GM18868 (cell line): Measurements from ENCODE around the gene DEGS1.
"Not testable (repeated sequence)": the region's sequence is repeated elsewhere in the genome, so short reads cannot be mapped to it uniquely, and the experiment has no call there.

Experiments used
- ATAC-seq: cut with Tn5 transposase; IDR thresholded peaks from one replicate; pipeline ENCODE4 v1.9.1; 2021; ENCODE audit warnings: mild to moderate bottlenecking, moderate library complexity; ENCODE audit not compliant: unreplicated experiment

Gene DEGS1

GRCh38 chr1:224180783-224181452 is 2.1 kb upstream of the DEGS1 start:
- no peak for ATAC-seq

DNA sequence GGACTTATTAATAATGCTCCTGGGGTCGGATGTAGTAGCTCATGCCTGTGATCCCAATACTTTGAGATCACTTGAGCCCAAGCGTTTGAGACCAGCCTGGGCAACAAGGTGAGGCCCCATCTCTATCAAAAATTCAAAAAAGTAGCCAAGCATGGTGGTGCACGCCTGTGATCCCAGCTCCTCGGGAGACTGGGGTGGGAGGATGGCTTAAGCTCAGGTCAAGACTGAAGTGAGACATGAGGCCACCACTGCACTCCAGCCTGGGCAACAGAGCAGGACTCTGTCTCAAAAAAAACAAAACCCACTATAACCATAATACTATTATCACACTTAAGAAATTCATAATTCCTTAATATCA is 1.6 kb upstream of the DEGS1 start:
- no peak for ATAC-seq

GRCh38 chr1:224182057-224182865 is 779 bp upstream of the DEGS1 start:
- peak; percentile 53 for ATAC-seq

DNA sequence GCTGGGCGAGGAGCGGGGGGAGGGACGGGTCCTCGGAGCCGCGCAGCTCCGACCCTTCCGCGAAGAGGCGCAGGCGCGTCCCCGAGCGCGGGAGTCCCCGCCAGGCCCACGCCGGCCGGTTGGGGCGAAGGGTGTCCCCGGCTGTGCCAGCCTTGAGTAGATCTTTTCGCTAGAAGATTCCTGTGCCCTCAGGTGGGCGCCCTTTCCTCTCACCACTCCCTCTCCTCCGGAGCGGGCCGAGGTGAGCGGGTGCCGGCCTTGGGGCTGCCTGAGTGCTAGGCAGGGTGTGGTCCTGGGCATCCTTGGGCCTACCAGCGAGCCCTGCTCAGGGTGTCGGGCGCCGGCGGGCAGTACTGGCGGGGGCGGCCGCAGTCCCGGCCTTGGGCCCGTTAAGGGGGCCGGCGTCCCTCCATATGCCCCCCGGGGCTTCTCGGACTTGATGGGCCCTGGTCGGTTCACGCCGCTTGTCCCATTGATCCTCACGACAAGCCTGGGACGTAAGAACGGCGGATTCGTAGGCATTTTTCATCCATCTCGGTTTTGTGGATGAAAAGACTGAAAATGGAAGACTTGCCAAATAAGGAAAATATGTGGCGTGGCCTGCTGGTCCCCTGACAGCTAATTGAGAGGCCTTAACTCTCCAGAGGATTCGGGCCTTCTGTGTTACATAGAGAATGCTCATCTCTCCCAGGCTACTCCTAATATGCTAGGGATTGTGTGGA is 712 bp downstream of the DEGS1 start:
- ATAC-seq, result peak; percentile 44

- no peak for ATAC-seq
These were observed 2.2 kb downstream of the DEGS1 start for GRCh38 chr1:224185208-224185607.

- no peak for ATAC-seq
These were observed 5.2 kb downstream of the DEGS1 start for GRCh38 chr1:224188286-224188685.

DNA sequence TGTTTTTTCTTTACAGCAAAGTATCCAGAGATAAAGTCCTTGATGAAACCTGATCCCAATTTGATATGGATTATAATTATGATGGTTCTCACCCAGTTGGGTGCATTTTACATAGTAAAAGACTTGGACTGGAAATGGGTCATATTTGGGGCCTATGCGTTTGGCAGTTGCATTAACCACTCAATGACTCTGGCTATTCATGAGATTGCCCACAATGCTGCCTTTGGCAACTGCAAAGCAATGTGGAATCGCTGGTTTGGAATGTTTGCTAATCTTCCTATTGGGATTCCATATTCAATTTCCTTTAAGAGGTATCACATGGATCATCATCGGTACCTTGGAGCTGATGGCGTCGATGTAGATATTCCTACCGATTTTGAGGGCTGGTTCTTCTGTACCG is 6.5 kb downstream of the DEGS1 start:
- ATAC-seq, result no peak

GRCh38 chr1:224192082-224192788 is 9.2 kb downstream of the DEGS1 start:
- no peak for ATAC-seq

DNA sequence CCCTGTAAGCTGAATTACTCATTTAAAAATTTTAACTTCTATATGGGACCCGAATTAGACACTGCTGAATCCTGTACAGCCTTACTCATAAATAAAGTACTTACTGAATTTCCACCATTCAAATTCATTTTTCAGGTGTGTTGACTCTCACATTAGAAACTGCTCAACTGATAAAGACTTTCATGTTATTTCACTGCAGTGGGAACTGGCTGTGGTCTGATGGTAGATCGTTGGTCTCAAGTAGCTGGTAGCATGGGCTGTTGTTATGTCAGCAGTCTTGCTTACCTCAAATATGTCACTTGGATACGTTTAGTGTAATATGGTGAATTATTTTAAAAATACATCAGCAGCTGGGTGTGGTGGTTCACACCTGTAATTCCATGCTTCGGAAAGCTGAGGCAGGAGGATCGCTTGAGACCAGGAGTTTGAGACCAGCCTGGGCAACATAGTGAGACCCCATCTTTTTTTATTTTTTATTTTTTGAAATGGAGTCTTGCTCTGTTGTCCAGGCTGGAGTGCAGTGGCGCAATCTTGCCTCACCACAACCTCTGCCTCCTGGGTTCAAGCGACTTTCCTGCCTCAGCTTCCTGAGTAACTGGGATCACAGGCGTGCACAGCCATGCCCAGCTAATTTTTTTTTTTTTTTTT is 10.4 kb downstream of the DEGS1 start:
- no peak for ATAC-seq

GRCh38 chr1:224196813-224197600 is 14.0 kb downstream of the DEGS1 start:
- ATAC-seq, result no peak

DNA sequence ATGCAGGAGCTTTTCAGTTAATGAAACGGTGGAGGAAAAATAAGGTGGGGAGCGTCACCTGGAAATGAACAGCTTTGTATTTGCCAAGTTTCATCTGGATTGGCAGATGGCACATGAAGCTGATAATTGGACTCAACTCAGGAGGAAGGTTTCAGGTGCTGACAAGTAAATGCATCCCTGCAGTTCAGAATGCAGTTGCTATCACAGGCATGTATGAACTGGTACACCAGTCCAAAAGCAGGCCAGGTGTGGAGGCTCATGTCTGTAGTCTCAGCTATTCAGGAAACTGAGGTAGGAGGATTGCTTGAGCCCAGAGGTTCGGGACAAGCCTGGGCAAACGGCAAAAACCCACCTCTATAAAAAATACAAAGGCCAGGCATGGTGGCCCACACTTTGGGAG is 15.5 kb downstream of the DEGS1 start:
- no peak for ATAC-seq

GRCh38 chr1:224199679-224200078 is 16.6 kb downstream of the DEGS1 start:
- no peak for ATAC-seq

DNA sequence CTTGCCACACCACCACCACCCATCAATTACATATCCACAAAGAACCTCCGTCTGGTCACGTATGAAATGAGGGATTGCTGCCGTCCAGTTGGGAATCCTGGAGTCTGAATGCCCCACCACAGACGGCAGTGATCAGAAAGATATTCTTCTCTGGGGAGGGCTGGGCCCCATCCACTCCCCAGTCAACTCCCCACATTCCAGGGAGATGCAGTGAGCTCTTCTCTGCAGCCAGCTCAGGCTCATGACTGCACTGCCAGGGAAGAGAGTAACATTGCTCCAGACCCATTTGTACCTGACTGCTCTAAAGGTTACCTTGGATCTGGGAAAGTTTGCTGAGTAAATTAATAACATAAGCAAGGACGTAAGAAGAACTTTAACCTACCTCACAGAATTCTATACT is 18.3 kb downstream of the DEGS1 start:
- no peak for ATAC-seq

DNA sequence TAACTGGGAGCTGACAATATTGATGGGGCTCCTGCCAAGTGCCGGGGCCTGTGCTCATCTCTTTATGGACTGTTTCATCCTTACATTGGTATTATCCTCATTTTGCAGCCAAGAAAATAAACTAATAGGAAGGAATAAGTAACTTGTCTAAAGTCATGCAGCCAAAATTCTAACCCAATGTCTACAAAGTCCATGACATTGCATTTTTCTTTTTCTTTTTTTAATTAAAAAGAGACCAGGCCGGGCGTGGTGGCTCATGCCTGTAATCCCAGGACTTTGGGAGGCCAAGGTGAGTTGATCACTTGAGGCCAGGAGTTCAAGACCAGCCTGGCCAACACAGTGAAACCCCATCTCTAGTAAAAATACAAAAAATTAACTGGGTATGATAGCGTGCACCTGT is 18.8 kb downstream of the DEGS1 start:
- ATAC-seq, result no peak

DNA sequence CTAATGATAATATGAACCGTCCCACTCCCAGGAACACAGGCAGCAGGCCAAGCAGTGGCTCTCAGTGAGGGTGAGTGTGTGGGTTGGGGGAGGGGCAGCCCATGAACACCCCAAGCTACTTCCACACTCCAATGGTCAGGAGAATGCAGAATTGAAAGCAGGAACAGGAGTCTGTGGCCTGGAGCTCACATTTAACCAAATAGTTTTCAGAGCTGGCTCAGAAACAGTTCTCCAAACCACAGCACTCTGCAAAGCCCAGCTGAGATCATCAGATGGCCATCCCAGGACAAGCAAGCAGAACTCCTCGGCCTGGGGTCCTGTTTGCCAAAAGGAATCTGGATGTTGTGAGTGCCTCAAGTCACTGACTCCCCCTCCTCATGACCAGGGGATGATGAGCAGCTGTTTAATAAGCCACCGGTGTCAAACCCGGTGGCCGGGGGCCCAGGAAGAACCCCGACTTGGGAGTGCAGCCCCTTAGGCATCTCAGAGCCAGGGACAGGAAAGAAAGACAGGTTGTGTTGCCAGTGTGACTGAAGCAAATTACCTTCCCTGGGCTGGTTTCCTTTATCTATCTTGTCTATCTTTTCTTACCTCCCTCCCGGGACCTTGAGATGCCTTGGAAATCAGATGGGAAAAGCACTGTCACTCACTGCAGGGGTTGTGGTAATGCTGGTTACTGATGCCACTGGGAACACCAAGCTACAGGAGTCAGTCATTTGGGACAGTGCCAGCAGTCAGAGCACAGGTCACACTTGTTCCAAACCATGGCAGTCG is 20.4 kb downstream of the DEGS1 start:
- peak; percentile 59 for ATAC-seq

- peak; percentile 55 for ATAC-seq
These were observed 22.4 kb downstream of the DEGS1 start for GRCh38 chr1:224205438-224205840.

GRCh38 chr1:224205931-224206538 is 23.0 kb downstream of the DEGS1 start:
- ATAC-seq, result not testable (repeated sequence)

DNA sequence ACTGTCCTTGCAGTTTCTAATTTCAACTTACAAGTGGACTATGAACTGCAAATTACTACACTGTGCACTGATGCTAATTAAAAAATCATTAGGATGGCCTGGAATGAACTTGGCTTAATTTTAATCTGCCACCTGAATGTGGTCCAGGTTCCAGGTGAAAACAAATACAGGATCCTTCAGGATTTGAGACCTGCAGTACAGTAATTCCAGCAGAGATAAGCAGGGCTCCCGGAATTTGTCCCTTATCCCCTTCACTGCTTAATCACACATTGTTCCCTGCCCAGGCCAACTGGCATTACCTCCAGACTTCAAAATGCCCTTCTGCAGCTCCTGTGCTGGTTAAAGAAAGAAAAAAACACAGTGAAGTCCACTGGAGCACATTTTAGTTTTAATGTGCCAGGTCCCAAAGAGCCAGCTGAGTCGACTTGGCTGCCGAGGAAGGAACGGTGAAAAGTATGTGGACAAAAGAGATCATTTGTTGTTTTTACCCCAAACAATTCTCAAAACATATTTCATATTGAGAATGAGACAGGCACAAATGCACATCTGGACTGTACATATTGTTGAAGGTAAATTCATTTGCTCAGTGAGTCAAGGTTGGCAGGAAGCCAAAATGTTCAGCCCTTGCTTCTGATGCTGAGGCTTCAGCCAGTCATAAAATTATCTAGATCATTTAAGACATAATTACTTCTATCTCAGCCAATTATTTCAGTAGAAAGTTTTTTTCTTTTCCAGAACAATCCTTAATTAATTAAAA is 28.3 kb downstream of the DEGS1 start:
- no peak for ATAC-seq
